Measurements from ENCODE around the gene ANK2. TPM values are rescaled to one million over a fixed set of nuclear protein-coding genes. Genes with fewer than 3 reads are reported as not detected.

Gene ANK2
- total RNA-seq, 1 experiment from 2014 or later = 5.6 TPM

DNA sequence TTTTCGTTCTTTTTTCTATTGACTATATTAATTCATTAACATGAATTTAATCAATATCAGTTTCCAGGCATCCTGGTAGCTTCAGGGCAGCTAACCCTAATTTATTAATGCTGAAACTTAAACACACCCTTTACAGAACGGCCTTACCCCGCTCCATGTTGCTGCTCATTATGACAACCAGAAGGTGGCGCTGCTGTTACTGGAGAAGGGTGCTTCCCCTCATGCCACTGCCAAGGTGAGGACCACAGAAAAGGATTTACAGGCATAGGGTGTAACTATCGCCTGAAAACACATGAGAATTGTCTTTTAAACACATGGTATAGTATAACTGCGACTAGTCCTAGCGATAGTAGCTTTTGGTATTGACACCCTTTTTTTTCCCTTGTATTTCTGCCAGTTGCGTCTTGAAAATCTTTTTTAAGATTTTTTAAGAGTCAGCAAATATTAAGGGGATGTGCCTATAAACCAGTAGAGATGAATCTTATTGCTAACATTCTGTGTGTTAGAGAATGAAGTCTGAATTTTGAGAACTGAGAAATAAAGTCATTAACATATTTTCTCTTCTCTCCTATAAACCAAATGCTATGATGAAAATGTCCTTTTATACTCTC, 229.0 kb downstream of the ANK2 start (continued):
- TF ChIP-seq, protein P1, sequence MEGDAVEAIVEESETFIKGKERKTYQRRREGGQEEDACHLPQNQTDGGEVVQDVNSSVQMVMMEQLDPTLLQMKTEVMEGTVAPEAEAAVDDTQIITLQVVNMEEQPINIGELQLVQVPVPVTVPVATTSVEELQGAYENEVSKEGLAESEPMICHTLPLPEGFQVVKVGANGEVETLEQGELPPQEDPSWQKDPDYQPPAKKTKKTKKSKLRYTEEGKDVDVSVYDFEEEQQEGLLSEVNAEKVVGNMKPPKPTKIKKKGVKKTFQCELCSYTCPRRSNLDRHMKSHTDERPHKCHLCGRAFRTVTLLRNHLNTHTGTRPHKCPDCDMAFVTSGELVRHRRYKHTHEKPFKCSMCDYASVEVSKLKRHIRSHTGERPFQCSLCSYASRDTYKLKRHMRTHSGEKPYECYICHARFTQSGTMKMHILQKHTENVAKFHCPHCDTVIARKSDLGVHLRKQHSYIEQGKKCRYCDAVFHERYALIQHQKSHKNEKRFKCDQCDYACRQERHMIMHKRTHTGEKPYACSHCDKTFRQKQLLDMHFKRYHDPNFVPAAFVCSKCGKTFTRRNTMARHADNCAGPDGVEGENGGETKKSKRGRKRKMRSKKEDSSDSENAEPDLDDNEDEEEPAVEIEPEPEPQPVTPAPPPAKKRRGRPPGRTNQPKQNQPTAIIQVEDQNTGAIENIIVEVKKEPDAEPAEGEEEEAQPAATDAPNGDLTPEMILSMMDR (IDR thresholded peaks at IDR 0.05 in 2 of 3, conservative IDR thresholded peaks at IDR 0.05 in 1 of 3; ENCODE audit: borderline replicate concordance in 1 of 3, insufficient read depth in 1 of 3, low read depth in 2 of 3, low read length in 2 of 3) = peak; percentile 71 to 95 (median 94); a peak in 5 of 6 replicates
- no peak for TF ChIP-seq POLR2AphosphoS5 (IDR thresholded peaks at IDR 0.05; ENCODE audit: low read depth, low read length)
- TF ChIP-seq, protein P2, sequence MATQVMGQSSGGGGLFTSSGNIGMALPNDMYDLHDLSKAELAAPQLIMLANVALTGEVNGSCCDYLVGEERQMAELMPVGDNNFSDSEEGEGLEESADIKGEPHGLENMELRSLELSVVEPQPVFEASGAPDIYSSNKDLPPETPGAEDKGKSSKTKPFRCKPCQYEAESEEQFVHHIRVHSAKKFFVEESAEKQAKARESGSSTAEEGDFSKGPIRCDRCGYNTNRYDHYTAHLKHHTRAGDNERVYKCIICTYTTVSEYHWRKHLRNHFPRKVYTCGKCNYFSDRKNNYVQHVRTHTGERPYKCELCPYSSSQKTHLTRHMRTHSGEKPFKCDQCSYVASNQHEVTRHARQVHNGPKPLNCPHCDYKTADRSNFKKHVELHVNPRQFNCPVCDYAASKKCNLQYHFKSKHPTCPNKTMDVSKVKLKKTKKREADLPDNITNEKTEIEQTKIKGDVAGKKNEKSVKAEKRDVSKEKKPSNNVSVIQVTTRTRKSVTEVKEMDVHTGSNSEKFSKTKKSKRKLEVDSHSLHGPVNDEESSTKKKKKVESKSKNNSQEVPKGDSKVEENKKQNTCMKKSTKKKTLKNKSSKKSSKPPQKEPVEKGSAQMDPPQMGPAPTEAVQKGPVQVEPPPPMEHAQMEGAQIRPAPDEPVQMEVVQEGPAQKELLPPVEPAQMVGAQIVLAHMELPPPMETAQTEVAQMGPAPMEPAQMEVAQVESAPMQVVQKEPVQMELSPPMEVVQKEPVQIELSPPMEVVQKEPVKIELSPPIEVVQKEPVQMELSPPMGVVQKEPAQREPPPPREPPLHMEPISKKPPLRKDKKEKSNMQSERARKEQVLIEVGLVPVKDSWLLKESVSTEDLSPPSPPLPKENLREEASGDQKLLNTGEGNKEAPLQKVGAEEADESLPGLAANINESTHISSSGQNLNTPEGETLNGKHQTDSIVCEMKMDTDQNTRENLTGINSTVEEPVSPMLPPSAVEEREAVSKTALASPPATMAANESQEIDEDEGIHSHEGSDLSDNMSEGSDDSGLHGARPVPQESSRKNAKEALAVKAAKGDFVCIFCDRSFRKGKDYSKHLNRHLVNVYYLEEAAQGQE (IDR thresholded peaks at IDR 0.05; ENCODE audit: low read depth) = no peak
- TF ChIP-seq SRF (IDR thresholded peaks at IDR 0.05; ENCODE audit: low read depth) = no peak

DNA sequence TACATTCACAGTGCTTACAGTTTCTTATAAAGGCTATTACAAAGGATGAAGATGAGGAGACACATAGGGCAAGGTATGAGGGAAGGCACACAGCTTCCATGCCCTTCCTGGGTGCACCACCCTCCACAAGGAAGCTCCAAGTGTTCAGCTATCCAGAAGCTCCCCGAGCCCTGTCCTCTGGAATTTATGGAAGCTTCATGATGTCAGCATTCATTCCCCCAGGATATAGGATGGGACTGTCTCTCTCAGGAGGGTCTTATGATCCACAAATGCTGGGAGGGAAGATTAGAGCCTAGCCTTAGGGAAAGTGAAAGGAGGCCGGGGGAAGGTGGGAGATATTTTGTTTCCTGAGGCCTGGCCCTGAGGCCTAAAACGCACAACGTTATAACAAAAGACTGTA, 236.0 kb downstream of the ANK2 start:
- no peaks in the 10 kb centered on the region for H3K9me3 ChIP-seq (ENCODE audit: control insufficient read depth in 1 of 2, insufficient read depth in 1 of 2, low read depth in 1 of 2, low read length in 2 of 2)
- no peak overlapping the region for H3K27ac ChIP-seq (ENCODE audit: low read depth, low read length)
- H3K4me1 ChIP-seq (ENCODE audit: control insufficient read depth in 1 of 2, insufficient read depth in 2 of 2, low read length in 2 of 2) = no peaks in the 10 kb centered on the region
- no peaks in the 10 kb centered on the region for H4K20me1 ChIP-seq (ENCODE audit: insufficient read depth)
- H3K4me3 ChIP-seq (replicated peaks in 1 of 2; ENCODE audit: low read depth in 1 of 2, low read length in 2 of 2) = no peak overlapping the region
- no peak overlapping the region for H3K4me2 ChIP-seq (ENCODE audit: low read length)
- no peaks in the 10 kb centered on the region for H3K36me3 ChIP-seq (ENCODE audit: control insufficient read depth in 1 of 2, insufficient read depth in 2 of 2, low read length in 2 of 2)
- intact Hi-C loops (cut with micrococcal nuclease) = no loop called here
- TF ChIP-seq ZFX (IDR thresholded peaks at IDR 0.05) = 0 out of 2 replicates have a peak, but pooled peaks have one; percentile 5
- no peak for TF ChIP-seq CBX3 (IDR thresholded peaks at IDR 0.05; ENCODE audit: low read depth)
- no peaks in the 10 kb centered on the region for H3K9me2 ChIP-seq (ENCODE audit: insufficient read depth)
- ChIA-PET POLR2A (no interaction called here), RAD21 (ENCODE audit: low non-redundant PET in 1 of 2, low total read pairs in 2 of 2, uncharacterized antibody in 2 of 2, unreplicated experiment in 2 of 2) (no interaction called here), CTCF (no interaction called here)
- no peak overlapping the region for H3K9ac ChIP-seq (ENCODE audit: low read length)
- no peaks in the 10 kb centered on the region for H3K79me2 ChIP-seq (ENCODE audit: insufficient read depth, low read length)
- no peak overlapping the region for H2AFZ ChIP-seq (ENCODE audit: low read depth, low read length, poor library complexity, severe bottlenecking)
- DNase-seq (ENCODE audit: low read depth, low spot score) (no peak), ATAC-seq (no peak)
- H3K27me3 ChIP-seq (ENCODE audit: insufficient read depth, low read length) = no peaks in the 10 kb centered on the region
- no TSS peak for BruUV-seq (replicated peaks)
